GM23338 (cell line): ENCODE data around the gene MYOM3. TPM values are rescaled to one million over a fixed set of nuclear protein-coding genes. Genes with fewer than 3 reads are reported as not detected.

Experiments used
- ATAC-seq: fragments of 200-7000 bp; cut with Tn5 transposase; 3 replicates; pipeline ENCODE4 v1.9.1; 2020
- DNase-seq: peaks from one replicate; pipeline ENCODE4 v3.0.0-alpha.2; 2015; ENCODE audit warnings: low spot score
- H2AFZ ChIP-seq: fragments of 200-600 bp; sonication (generic); 2 replicates; pipeline ENCODE4 v1.8.0; 2016; ENCODE audit warnings: antibody characterized with exemption, mild to moderate bottlenecking, moderate library complexity
- H3F3A ChIP-seq: fragments of 200-600 bp; sonication (generic); replicated peaks from 2 replicates; pipeline ENCODE4 v1.8.0; 2017; ENCODE audit warnings: antibody characterized with exemption, mixed run types, low read depth
- H3K27ac ChIP-seq: fragments of 200-600 bp; sonication (generic); 2 replicates; pipeline ENCODE4 v1.6.1; 2016; ENCODE audit warnings: low read depth
- H3K27me3 ChIP-seq: fragments of 200-600 bp; sonication (generic); 2 replicates; pipeline ENCODE4 v1.8.0; 2016; ENCODE audit warnings: mild to moderate bottlenecking, mixed run types, moderate library complexity; ENCODE audit not compliant: insufficient read depth
- H3K36me3 ChIP-seq: fragments of 200-600 bp; sonication (generic); 2 replicates; pipeline ENCODE4 v1.8.0; 2016; ENCODE audit warnings: mild to moderate bottlenecking; ENCODE audit not compliant: insufficient read depth
- H3K4me1 ChIP-seq: fragments of 200-600 bp; sonication (generic); 2 replicates; pipeline ENCODE4 v1.8.0; 2016; ENCODE audit warnings: mild to moderate bottlenecking, moderate library complexity; ENCODE audit not compliant: insufficient read depth
- H3K4me2 ChIP-seq: fragments of 200-600 bp; sonication (generic); 2 replicates; pipeline ENCODE4 v1.7.1; 2017; ENCODE audit warnings: mixed run types
- H3K4me3 ChIP-seq: fragments of 200-600 bp; sonication (generic); 2 replicates; pipeline ENCODE4 v1.6.1; 2016; ENCODE audit warnings: mixed run types
- H3K79me2 ChIP-seq: fragments of 200-600 bp; sonication (generic); replicated peaks from 2 replicates; pipeline ENCODE4 v1.8.0; 2017; ENCODE audit warnings: mild to moderate bottlenecking; ENCODE audit not compliant: insufficient read depth
- H3K9me2 ChIP-seq: fragments of 200-600 bp; sonication (generic); 2 replicates; pipeline ENCODE4 v1.8.0; 2017; ENCODE audit not compliant: insufficient read depth
- H4K20me1 ChIP-seq: fragments of 200-600 bp; sonication (generic); replicated peaks from 2 replicates; pipeline ENCODE4 v1.8.0; 2017; ENCODE audit warnings: mild to moderate bottlenecking; ENCODE audit not compliant: insufficient read depth
- H3K27ac Mint-ChIP-seq: 2 replicates; pipeline ENCODE4 v1.8.0; 2020; ENCODE audit warnings: inconsistent platforms, mild to moderate bottlenecking, moderate library complexity, mixed read lengths
- H3K27me3 Mint-ChIP-seq: 3 replicates; pipeline ENCODE4 v1.8.0; 2022; ENCODE audit warnings: low read depth, mild to moderate bottlenecking, moderate library complexity, mixed read lengths, inconsistent platforms; ENCODE audit not compliant: insufficient read depth, poor library complexity
- H3K36me3 Mint-ChIP-seq: 3 replicates; pipeline ENCODE4 v1.8.0; 2021; ENCODE audit warnings: low read depth, mild to moderate bottlenecking, inconsistent platforms, moderate library complexity, mixed read lengths
- H3K4me1 Mint-ChIP-seq: 3 replicates; pipeline ENCODE4 v1.8.0; 2020; ENCODE audit warnings: mild to moderate bottlenecking, inconsistent platforms, mixed read lengths
- H3K4me3 Mint-ChIP-seq: 3 replicates; pipeline ENCODE4 v1.8.0; 2021; ENCODE audit warnings: moderate library complexity, mild to moderate bottlenecking, inconsistent platforms, mixed read lengths
- H3K9me3 Mint-ChIP-seq: 3 replicates; pipeline ENCODE4 v1.8.0; 2020; ENCODE audit warnings: moderate library complexity, mild to moderate bottlenecking, inconsistent platforms, mixed read lengths
- CREB1 ChIP-seq: fragments of 250-450 bp; sonication (Bioruptor Pico); IDR thresholded peaks from 2 replicates; pipeline ENCODE4 v1.5.0; 2020; ENCODE audit warnings: low read depth, mild to moderate bottlenecking, moderate library complexity
- JUNB ChIP-seq: IDR thresholded peaks from one replicate; pipeline ENCODE4 v1.6.1; 2016; ENCODE audit warnings: antibody characterized with exemption; ENCODE audit not compliant: unreplicated experiment
- NANOG ChIP-seq: IDR thresholded peaks from 2 replicates; pipeline ENCODE4 v1.6.1; 2016; ENCODE audit warnings: antibody characterized with exemption, borderline replicate concordance
- POLR2AphosphoS5 ChIP-seq: IDR thresholded peaks from 2 replicates; pipeline ENCODE4 v1.6.1; 2016; ENCODE audit warnings: antibody characterized with exemption, low read depth
- STAT1 ChIP-seq: IDR thresholded peaks from one replicate; pipeline ENCODE4 v1.6.1; 2016; ENCODE audit warnings: antibody characterized with exemption; ENCODE audit not compliant: unreplicated experiment
- ZNF114 ChIP-seq: fragments of 250-450 bp; sonication (Bioruptor Pico); IDR thresholded peaks from 2 replicates; pipeline ENCODE4 v1.5.0; 2020; ENCODE audit warnings: mild to moderate bottlenecking, moderate library complexity
- ZNF331 ChIP-seq: fragments of 250-450 bp; sonication (Bioruptor Pico); IDR thresholded peaks from 2 replicates; pipeline ENCODE4 v1.5.0; 2020; ENCODE audit warnings: low read depth, mild to moderate bottlenecking, moderate library complexity
- polyA plus RNA-seq: library from polyadenylated mRNA; unstranded; fragments of >200 nt; fragmentation: Nextera tagmentation; extraction: Ambion mirVana; gene quantifications from 2 replicates; pipeline ENCODE4 v1.2.1, GENCODE V29; 2016
- total RNA-seq: library from RNA; depleted of rRNA; stranded (reverse); fragments of >200 nt; shearing (Covaris generic); gene quantifications from 2 replicates; pipeline ENCODE4 v1.2.3, GENCODE V29; 2014
- TF ChIP-seq, protein P1 (sequence below): fragments of 250-450 bp; sonication (Bioruptor Pico); IDR thresholded peaks from 2 replicates; pipeline ENCODE4 v1.5.0; 2020; ENCODE audit warnings: mild to moderate bottlenecking, moderate library complexity

MYOM3 gene
- total and polyA plus RNA-seq, 2 experiments from 2014 or later = not detected

DNA sequence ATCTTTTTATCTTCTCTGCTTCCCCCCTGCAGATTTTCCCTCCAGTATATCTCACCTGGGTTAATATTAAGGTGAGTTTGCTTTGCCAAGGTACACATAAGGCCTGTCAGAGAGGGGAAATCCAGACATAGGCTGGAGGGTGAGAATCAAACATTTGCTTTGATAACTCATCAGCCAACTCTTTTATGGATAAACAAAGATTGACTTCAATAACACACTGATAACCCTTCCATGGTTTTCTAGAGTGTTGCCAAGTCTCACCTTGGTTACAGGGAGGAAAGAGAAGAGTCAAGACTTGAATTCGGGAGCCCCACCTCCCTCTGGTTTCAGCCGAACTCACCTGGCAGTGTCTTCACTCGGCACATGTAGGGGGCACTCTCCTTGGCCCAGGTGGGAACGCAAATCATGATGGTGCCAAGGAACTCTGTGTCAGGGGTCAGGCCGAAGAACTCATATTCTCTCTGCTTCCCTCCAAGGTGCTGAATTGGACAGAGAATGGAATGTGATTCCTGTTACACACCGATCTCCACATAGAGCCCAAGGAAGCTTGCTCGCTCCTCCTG lies 15.9 kb upstream of the MYOM3 start (continued):
- TF ChIP-seq, protein P1, sequence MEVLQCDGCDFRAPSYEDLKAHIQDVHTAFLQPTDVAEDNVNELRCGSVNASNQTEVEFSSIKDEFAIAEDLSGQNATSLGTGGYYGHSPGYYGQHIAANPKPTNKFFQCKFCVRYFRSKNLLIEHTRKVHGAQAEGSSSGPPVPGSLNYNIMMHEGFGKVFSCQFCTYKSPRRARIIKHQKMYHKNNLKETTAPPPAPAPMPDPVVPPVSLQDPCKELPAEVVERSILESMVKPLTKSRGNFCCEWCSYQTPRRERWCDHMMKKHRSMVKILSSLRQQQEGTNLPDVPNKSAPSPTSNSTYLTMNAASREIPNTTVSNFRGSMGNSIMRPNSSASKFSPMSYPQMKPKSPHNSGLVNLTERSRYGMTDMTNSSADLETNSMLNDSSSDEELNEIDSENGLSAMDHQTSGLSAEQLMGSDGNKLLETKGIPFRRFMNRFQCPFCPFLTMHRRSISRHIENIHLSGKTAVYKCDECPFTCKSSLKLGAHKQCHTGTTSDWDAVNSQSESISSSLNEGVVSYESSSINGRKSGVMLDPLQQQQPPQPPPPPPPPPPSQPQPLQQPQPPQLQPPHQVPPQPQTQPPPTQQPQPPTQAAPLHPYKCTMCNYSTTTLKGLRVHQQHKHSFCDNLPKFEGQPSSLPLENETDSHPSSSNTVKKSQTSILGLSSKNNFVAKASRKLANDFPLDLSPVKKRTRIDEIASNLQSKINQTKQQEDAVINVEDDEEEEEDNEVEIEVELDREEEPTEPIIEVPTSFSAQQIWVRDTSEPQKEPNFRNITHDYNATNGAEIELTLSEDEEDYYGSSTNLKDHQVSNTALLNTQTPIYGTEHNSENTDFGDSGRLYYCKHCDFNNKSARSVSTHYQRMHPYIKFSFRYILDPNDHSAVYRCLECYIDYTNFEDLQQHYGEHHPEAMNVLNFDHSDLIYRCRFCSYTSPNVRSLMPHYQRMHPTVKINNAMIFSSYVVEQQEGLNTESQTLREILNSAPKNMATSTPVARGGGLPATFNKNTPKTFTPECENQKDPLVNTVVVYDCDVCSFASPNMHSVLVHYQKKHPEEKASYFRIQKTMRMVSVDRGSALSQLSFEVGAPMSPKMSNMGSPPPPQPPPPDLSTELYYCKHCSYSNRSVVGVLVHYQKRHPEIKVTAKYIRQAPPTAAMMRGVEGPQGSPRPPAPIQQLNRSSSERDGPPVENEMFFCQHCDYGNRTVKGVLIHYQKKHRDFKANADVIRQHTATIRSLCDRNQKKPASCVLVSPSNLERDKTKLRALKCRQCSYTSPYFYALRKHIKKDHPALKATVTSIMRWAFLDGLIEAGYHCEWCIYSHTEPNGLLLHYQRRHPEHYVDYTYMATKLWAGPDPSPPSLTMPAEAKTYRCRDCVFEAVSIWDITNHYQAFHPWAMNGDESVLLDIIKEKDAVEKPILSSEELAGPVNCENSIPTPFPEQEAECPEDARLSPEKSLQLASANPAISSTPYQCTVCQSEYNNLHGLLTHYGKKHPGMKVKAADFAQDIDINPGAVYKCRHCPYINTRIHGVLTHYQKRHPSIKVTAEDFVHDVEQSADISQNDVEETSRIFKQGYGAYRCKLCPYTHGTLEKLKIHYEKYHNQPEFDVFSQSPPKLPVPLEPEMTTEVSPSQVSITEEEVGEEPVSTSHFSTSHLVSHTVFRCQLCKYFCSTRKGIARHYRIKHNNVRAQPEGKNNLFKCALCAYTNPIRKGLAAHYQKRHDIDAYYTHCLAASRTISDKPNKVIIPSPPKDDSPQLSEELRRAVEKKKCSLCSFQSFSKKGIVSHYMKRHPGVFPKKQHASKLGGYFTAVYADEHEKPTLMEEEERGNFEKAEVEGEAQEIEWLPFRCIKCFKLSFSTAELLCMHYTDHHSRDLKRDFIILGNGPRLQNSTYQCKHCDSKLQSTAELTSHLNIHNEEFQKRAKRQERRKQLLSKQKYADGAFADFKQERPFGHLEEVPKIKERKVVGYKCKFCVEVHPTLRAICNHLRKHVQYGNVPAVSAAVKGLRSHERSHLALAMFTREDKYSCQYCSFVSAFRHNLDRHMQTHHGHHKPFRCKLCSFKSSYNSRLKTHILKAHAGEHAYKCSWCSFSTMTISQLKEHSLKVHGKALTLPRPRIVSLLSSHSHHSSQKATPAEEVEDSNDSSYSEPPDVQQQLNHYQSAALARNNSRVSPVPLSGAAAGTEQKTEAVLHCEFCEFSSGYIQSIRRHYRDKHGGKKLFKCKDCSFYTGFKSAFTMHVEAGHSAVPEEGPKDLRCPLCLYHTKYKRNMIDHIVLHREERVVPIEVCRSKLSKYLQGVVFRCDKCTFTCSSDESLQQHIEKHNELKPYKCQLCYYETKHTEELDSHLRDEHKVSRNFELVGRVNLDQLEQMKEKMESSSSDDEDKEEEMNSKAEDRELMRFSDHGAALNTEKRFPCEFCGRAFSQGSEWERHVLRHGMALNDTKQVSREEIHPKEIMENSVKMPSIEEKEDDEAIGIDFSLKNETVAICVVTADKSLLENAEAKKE (CRISPR knock-in tag) = no peak

DNA sequence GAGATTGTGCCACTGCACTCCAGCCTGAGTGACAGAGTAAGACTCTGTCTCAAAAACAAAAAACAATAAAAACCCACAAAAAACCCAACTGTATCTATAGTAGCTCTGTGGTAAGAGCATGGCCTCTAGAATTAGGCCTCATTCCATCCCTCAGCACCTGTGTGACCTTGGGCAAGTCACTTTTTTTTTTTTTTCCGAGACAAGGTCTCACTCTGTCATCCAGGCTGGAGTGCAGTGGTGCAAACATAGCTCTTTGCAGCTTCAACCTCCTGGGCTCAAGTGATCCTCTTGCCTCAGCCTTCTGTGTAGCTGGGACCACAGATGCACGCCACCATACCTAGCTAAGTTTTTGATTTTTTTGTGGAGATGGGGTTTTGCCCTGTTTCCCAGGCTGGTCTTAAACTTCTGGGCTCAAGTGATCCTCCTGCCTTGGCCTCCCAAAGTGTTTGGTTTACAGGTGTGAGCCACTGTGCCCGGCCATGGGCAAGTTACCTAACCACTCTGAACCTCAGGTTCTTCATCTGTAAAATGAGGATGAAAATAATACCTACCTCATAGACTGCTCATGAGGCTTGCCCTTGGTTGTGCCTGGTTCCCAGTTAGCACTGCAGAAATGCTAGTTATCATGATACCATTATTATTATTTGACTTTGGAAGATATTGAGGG lies 15.3 kb upstream of the MYOM3 start:
- no peak overlapping the region for H2AFZ ChIP-seq
- ATAC-seq (no peak), DNase-seq (no peak)
- no peaks in the 10 kb centered on the region for H3K9me2 ChIP-seq
- Mint-ChIP-seq H3K27ac (no peak overlapping the region), H3K9me3 (peaks cover 14% of the 10 kb centered on the region; the same call in 2 of the 3 replicates), H3K27me3 (peaks cover 2% of the 10 kb centered on the region), H3K36me3 (peaks cover 8% of the 10 kb centered on the region; the same call in 1 of the 3 replicates), H3K4me3 (no peak overlapping the region), H3K4me1 (peaks cover 10% of the 10 kb centered on the region)
- H3K27me3 ChIP-seq = no peaks in the 10 kb centered on the region
- H3K4me2 ChIP-seq = no peak overlapping the region
- no peaks in the 10 kb centered on the region for H4K20me1 ChIP-seq
- no peak overlapping the region for H3K4me3 ChIP-seq
- H3K79me2 ChIP-seq = no peaks in the 10 kb centered on the region
- no peak overlapping the region for H3K27ac ChIP-seq
- H3F3A ChIP-seq = no peaks in the 10 kb centered on the region
- no peaks in the 10 kb centered on the region for H3K4me1 ChIP-seq
- H3K36me3 ChIP-seq = no peaks in the 10 kb centered on the region
- TF ChIP-seq, protein P1 (CRISPR knock-in tag) = no peak
- TF ChIP-seq ZNF114 = no peak
- TF ChIP-seq CREB1 (CRISPR knock-in tag) = no peak
- no peak for TF ChIP-seq STAT1
- no peak for TF ChIP-seq NANOG
- TF ChIP-seq JUNB = no peak
- TF ChIP-seq ZNF331 (CRISPR knock-in tag) = no peak
- TF ChIP-seq POLR2AphosphoS5 = no peak
